Measurements from ENCODE around the gene FAM131B. TPM values are rescaled to one million over a fixed set of nuclear protein-coding genes. Genes with fewer than 3 reads are reported as not detected.

Gene FAM131B
- total and polyA plus RNA-seq, 9 of the 15 experiments (the other 6 are each of a cell fraction or from before 2014, with no cell fraction given): 0.03 to 0.04 TPM; not detected in 7

DNA sequence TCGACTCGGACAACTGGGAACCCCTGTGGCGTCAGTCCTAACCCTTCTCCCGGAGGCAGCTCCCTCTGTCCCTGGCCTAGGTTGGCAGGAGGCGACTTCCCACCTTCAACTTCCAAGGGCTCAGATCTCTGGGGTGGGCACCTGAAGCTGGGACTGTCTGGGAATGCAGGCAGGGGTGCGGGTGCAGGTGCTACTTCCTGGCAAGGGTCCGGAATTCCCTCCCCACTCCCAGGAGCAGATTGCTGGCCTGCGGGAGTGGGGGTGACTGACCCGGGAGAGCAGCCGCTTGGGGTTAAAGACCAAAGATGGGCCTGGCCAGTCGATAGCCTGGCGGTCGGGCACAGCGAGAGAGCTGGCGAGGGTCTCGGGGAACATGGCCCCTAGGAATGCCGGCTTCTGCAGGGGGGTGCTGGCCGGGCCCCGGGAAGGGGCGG, 45.8 kb upstream of the FAM131B start:
- Histone ChIP-seq H3K9me1 (ENCODE audit: control insufficient read depth, insufficient read depth, low read length) (no peaks in the 10 kb centered on the region), H3K79me2 (ENCODE audit: control insufficient read depth, insufficient read depth, low read length) (no peaks in the 10 kb centered on the region), H3K27ac (ENCODE audit: extremely low read depth, low read depth, low read length) (no peak overlapping the region), H3K4me2 (ENCODE audit: insufficient read depth, low read length) (no peak overlapping the region), H3K9ac (ENCODE audit: insufficient read depth in 1 of 2, low read depth in 2 of 2, low read length in 2 of 2) (peak overlapping the region in 1 of 2 experiments; percentile 17; a peak in 1 of 4 replicates), H3K27me3 (ENCODE audit: control insufficient read depth in 2 of 2, insufficient read depth in 2 of 2, low read length in 2 of 2) (peaks cover 39 to 50% of the 10 kb centered on the region in 2 experiments; a peak in 4 of 5 replicates), H3K36me3 (ENCODE audit: control insufficient read depth, insufficient read depth, low read length) (no peaks in the 10 kb centered on the region), H3K4me3 (no peak overlapping the region), H3K4me1 (replicated peaks in 1 of 2; ENCODE audit: control insufficient read depth in 2 of 2, insufficient read depth in 2 of 2, low read length in 2 of 2) (peaks cover 0 to 7% of the 10 kb centered on the region in 2 experiments; a peak in 4 of 5 replicates), H4K20me1 (replicated peaks; ENCODE audit: control insufficient read depth, insufficient read depth, low read length) (0 out of 2 replicates have a peak, but pooled peaks cover 3% of the 10 kb centered on the region), H2AFZ (ENCODE audit: low read depth, low read length) (no peak overlapping the region), H3K9me3 (replicated peaks; ENCODE audit: control insufficient read depth, insufficient read depth, low read depth, low read length) (no peaks in the 10 kb centered on the region)
- in situ Hi-C loops (cut with MboI) (no loop called here), intact Hi-C loops (cut with micrococcal nuclease) (no loop called here)
- ATAC-seq (no peak), FAIRE-seq (no peak), DNase-seq (ENCODE audit: extremely low read depth in 1 of 4, low spot score in 3 of 4) (no peak)
- TF ChIP-seq, protein P1, sequence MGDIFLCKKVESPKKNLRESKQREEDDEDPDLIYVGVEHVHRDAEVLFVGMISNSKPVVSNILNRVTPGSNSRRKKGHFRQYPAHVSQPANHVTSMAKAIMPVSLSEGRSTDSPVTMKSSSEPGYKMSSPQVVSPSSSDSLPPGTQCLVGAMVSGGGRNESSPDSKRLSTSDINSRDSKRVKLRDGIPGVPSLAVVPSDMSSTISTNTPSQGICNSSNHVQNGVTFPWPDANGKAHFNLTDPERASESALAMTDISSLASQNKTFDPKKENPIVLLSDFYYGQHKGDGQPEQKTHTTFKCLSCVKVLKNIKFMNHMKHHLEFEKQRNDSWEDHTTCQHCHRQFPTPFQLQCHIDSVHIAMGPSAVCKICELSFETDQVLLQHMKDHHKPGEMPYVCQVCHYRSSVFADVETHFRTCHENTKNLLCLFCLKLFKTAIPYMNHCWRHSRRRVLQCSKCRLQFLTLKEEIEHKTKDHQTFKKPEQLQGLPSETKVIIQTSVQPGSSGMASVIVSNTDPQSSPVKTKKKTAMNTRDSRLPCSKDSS (IDR thresholded peaks at IDR 0.05; ENCODE audit: low read depth, partially characterized antibody): no peak
- TF ChIP-seq POLR3G (IDR thresholded peaks at IDR 0.05; ENCODE audit: extremely low read depth, insufficient read length, insufficient replicate concordance) (no peak), ZNF140 (CRISPR knock-in tag; IDR thresholded peaks at IDR 0.05) (no peak), ZFP1 (CRISPR knock-in tag; IDR thresholded peaks at IDR 0.05) (no peak), WHSC1 (IDR thresholded peaks at IDR 0.05; ENCODE audit: low read length) (no peak), BHLHE40 (IDR thresholded peaks at IDR 0.05; ENCODE audit: low read length) (no peak), U2AF1 (optimal IDR thresholded peaks at IDR 0.05; ENCODE audit: low read depth, low read length) (no peak)
- TF ChIP-seq, protein P2, sequence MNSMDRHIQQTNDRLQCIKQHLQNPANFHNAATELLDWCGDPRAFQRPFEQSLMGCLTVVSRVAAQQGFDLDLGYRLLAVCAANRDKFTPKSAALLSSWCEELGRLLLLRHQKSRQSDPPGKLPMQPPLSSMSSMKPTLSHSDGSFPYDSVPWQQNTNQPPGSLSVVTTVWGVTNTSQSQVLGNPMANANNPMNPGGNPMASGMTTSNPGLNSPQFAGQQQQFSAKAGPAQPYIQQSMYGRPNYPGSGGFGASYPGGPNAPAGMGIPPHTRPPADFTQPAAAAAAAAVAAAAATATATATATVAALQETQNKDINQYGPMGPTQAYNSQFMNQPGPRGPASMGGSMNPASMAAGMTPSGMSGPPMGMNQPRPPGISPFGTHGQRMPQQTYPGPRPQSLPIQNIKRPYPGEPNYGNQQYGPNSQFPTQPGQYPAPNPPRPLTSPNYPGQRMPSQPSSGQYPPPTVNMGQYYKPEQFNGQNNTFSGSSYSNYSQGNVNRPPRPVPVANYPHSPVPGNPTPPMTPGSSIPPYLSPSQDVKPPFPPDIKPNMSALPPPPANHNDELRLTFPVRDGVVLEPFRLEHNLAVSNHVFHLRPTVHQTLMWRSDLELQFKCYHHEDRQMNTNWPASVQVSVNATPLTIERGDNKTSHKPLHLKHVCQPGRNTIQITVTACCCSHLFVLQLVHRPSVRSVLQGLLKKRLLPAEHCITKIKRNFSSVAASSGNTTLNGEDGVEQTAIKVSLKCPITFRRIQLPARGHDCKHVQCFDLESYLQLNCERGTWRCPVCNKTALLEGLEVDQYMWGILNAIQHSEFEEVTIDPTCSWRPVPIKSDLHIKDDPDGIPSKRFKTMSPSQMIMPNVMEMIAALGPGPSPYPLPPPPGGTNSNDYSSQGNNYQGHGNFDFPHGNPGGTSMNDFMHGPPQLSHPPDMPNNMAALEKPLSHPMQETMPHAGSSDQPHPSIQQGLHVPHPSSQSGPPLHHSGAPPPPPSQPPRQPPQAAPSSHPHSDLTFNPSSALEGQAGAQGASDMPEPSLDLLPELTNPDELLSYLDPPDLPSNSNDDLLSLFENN (IDR thresholded peaks at IDR 0.05; ENCODE audit: low read depth in 2 of 2, low read length in 2 of 2): no peak
- no TSS peak for BruUV-seq (replicated peaks)
- 42% methylated on average over 14 of the region's 20 CpGs for WGBS (ENCODE audit: insufficient coverage, low coverage, missing lambda C conversion rate)
- CTCF ChIA-PET (ENCODE audit: low intra/inter-chr PET ratio): no interaction called here
- POLR2A ChIA-PET: interaction anchor here (0.6 to 10.7 kb wide), 4 partner anchors 15 to 73 kb away, joined by 3 to 131 read pairs (median 5); no protein-coding TSS in a partner anchor
